ENCODE data around the gene HLA-DOA.

The HLA-DOA gene

DNA sequence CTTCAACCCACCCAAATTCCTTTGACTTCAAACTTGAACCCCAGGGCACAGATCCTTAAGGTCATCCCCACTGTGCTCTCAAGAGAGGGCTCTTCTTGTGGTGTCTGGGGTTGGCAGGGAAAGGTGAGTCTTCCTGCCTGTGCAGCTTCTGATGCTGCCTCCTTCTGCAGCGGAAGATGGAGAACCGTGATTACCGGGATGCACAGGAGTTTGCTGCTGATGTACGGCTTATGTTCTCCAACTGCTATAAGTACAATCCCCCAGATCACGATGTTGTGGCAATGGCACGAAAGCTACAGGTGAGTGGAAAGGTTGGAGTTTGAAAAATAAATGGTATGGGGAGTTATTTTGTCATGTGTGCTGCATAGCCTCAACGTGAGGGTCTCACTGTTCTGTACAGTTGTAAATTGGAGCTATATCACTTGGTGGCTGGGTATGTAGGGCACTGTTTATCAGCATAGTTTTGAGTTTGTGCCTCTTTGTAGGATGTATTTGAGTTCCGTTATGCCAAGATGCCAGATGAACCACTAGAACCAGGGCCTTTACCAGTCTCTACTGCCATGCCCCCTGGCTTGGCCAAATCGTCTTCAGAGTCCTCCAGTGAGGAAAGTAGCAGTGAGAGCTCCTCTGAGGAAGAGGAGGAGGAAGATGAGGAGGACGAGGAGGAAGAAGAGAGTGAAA lies 32.0 kb downstream of the HLA-DOA start:
- no peak for FAIRE-seq

DNA sequence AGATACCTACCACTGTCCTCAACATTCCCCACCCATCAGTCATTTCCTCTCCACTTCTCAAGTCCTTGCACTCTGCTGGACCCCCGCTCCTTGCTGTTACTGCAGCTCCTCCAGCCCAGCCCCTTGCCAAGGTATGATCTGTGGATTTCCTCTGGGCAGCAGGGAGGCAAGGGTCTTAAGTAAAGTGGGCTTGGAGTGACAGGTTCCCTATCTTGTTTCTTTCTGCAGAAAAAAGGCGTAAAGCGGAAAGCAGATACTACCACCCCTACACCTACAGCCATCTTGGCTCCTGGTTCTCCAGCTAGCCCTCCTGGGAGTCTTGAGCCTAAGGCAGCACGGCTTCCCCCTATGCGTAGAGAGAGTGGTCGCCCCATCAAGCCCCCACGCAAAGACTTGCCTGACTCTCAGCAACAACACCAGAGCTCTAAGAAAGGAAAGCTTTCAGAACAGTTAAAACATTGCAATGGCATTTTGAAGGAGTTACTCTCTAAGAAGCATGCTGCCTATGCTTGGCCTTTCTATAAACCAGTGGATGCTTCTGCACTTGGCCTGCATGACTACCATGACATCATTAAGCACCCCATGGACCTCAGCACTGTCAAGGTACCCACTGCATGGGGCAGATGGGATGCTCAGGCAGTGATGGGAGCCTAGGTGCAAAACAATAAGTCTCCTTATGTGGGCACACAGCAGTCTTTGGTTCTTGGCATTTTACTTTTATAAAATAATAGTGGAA lies 32.9 kb downstream of the HLA-DOA start:
- no peak for FAIRE-seq

DNA sequence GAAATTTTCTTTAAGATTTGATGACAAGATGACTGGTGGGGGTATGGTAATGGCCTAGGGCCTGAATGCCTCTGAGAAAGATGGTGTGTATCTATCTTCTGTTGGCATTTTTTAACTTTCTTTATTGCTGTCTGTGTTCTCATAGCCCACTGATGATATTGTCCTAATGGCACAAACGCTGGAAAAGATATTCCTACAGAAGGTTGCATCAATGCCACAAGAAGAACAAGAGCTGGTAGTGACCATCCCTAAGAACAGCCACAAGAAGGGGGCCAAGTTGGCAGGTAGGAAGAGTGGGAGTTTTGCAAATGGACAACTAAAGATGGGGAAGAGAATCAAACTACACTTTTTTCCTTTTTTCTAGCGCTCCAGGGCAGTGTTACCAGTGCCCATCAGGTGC lies 33.5 kb downstream of the HLA-DOA start:
- FAIRE-seq: no peak

DNA sequence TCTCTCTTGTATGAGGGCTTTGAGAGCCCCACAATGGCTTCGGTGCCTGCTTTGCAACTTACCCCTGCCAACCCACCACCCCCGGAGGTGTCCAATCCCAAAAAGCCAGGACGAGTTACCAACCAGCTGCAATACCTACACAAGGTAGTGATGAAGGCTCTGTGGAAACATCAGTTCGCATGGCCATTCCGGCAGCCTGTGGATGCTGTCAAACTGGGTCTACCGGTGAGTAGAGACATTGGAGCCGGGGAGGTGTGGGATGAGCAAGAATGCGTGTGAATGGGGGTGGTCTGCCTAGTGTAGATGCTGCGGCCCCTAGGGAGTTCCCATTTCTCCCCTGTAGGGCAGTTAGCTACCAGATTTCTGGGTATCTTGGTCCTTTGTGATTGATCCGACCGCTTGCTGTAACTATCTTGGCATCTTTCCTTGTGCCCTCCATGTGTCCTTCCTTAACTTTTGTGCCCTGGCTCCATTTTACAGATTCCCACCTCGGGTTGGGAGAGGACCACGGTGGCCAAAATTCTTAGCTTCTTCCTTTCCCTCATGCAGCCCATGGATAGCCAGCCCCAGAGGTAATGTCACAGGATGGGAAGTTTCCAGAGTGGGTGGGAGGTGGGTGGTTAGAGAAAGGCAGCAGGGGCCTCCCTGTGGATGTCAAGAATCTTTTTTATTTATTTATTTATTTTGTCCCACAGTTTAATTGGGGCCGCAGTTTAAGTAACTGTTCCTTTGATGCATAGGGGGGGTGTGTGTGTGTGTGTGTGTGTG lies 34.7 kb downstream of the HLA-DOA start:
- no peak for FAIRE-seq

DNA sequence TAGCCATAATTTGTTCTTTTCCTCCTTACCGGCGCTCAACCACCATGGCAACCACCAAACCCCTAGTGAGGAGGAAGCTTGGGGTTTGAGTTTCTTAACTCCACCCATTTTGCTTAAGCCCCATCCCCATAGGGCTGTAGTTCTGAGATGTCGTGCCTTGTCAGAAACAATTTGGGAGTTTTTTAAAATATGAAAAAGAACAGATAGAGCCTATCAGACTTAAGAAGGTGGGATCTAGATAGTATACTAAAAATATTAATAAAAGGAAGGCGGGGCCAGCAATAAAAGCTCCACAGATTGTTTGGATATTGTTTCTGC lies 35.4 kb downstream of the HLA-DOA start:
- FAIRE-seq: no peak

DNA sequence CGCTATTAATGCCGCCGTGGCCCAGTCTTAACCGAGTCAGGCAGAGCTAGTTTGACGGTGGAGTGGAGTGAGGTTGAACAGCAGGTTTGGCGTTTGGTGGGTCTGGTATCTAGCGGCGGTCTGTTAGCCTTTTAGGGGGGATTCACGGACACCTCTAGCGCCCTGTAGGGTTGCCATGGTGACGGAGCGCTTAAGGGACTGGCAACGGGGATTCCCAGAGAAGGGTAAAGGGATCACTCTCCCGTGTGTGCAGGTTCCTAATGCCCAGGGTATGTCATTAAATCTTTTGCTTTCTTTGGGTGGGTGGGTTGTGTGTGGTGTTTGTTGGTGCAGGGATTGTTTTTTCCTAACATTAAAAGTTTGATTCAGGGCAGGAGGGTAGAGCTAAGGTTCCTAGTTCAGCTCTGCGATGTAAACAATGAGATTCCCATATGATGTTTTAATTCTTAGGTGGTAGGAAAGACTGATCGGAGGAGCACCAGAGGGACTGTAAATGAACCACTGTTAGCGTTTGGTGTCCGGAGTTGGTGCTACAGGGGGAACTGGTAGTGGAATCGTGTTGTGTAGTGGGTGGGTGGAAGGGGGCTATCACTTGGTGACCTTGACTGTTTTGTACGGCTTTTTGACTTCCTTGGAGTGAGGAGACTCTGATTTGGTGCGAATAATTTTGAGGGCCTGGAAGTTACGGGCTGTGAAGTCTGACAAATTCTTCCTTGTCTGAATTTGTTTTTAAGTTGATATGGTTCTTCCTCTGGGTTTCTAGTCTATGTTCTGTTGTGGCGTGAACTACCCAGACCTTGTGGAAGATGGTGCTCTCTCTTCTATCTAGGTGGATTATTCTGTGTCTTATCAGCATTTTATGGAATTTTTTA lies 36.0 kb downstream of the HLA-DOA start:
- no peak for FAIRE-seq

DNA sequence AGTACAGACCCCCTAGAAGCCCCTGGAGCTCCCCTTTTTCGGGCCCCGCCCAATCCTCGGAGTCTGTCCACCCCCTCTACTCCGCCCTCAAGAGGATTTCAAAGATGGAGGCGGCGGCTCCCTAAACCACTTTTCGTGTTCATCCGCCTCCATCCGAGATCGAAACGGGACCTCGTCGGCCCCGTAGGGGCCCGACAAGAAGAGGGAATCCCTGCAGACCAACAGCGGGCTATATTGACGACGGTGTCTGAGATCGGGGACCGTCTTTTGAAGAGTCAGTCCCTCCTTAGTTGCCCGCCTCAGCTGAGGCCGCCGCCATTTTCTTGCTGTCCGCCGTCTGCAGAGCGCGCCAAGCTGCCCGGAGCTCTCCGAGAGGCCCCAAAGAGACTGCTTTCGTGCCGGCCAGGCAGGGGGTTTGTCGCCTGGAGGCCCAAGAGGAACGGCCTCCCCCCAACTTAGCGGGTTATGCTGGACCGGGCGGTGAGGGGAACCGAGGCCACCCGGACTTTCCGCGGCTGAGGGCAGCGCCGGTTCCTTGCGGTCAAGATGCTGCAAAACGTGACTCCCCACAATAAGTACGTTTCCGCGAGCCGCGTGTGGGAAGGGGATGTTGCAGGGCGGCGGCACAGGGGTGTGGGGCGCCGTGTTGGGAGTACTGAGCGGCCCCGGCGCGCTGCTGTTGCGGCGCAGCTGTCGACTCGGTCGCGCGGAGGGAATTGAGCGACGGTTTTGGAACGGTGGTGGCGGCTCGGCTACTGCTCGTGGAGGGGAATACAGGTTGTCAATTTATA lies 36.8 kb downstream of the HLA-DOA start:
- no peak for FAIRE-seq

DNA sequence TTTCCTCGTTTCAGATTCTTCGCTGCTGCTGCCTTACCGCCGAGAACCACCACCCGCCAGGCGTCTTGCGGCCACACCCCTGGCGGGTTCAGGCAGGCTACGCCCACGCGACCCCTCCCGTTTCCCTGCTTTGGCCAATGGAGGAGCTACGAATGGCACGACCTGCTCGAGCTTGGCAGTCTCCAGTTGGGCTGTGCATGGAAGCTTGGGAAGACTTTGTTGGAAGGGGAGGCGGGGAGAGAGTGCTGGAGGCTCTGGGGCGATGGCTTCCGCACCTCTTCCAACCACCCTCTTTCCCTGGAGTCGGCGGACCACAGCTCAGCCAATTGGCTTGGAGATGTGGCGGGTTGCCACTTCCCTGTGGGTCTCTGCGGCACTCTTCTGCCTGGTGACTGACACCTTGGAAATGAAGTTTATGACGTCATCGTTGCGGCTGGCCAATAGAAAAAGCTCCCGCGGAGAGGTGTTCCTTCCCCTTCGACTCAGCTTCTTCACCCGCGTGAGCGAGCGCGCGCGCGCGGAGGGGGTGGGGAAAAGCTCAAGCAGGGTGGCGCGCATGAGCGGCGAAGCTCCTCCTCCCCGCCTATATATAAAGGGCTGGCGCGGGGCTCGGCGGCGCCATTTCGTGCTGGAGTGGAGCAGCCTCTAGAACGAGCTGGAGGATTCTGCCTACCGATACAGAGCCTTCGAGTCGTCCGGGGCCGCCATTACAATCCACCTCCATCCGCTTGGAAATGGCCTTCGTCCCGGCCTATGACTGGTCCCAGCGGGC lies 37.6 kb downstream of the HLA-DOA start:
- FAIRE-seq: peak; percentile 98

DNA sequence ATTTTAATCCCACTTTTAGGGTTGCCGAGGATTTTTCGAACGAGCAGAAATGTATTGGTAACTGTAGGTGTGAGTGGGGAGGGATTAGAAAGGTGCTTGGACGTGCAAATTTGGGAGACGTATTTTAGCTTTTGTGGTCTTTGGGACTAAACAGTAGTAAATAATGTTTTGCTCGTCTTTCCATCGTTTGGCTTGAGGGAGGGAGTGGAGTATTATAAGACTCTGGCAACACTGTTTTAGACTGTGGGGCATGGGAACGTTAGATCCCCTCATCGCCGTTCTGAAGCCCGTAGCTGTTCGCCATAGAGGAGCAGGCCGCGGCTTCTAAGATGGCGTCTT lies 38.2 kb downstream of the HLA-DOA start:
- FAIRE-seq: no peak

DNA sequence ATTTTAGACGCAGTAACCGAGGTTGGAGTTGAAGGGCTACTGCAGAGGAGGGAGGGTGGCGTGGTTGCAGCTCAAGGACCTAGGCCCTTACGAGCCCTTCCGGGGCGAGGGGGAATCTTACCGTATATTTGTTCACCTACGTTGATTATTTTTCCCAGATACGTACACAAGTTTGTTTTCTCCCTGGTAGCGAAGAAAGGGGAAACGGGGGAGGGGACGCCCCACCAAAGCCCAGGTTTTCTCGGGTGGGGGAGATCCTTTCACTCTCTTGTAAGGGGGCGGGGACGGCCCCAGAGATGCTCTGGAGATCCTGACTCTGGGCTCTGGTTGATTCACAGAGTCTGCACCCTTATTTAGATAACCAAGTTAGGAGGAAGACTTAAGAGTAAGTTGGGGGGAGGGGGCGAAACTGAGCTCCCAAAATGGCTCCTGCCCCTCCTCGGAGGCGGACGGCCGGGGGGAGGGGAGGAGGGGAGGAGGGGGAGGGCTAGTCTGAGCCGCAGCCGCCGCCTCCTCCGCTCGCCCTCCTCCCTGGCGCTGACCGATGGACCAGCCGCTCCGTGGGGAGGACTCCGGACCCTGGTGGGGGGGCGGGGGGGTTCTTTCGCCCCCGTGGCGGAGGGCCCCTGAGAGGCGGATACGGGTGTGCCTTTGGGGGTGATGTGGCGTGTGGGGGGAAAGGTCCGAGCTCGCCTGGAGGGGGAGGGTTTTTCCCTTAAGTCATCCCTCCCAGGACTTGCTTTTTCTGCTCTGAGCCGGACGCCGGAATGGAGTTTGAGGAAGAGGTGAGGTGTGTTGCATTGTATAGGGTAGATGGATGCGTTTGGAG lies 38.8 kb downstream of the HLA-DOA start:
- no peak for FAIRE-seq

DNA sequence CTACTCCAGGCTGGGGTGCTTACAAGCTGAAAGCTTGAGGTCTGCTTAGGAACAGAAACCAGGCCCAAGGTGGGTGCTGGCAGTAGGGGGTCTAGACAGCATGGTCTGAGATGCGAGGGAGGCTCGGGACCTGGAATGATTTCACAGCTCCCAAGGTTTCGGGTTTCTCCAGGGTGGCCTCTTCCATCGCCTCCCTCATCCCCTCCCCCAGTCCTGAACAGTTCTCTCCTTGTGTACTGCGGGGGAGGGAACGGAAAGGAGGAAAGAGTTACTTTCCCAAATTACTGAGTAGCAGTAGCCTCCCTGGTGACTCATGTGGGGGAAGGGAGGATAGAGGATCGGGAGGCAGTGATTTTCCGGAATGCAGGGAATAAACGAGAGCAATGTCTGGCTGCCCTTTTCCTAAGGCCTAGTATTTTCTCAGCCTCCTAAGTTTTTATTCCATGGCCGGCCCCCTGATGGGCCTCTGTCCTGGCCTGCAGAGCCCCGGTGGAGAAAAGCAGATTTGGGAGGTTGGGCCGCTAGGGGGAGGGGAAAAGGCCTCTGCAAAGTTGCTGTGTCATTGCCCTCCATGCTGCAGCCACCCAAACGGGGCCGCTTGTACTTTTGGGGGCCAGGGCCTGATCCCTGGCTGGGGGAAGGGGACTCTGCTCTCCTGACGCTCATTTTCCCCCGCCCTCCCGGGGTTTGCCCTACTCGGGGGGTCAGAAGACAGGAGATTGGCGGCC lies 39.5 kb downstream of the HLA-DOA start:
- FAIRE-seq: peak; percentile 93

DNA sequence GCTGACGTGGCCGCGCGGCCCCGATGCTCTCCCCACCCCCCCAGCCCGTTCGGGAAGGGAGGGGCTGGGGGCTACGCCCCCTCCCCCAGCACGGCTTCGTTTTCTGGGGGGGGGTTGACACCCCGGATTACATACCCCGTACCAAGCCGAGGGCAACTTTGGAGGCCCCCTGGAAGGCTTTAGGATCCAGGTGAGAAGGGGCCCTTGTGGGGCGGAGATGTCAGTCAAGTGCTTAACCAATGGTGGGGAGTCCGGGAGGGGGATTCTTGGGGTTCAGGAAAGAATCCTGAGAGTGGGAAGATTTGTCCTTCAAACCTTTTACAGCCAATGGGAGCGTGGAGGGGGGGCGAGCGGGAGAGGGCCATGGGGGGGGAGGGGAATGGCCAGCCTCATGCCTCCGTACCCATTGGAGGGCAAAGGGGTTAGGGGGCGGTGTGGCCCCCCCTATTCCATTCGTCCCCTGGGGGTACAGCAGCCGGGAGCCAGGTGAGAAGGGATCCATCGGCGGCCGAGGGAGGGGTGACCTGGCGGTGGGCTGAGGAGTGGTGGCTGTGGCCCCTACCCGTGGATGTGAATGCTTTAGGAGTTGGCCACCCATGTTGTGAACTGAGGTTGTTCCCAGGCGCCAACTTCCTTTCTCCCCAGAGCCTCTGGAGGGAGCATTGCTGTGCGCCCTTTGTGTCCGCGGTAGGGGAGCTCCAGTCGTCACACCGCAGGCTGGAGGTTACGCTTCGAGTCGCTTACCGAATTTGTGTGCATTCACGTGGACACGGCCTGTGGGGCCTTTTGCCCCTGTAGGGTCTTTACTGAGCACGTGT lies 40.3 kb downstream of the HLA-DOA start:
- no peak for FAIRE-seq

DNA sequence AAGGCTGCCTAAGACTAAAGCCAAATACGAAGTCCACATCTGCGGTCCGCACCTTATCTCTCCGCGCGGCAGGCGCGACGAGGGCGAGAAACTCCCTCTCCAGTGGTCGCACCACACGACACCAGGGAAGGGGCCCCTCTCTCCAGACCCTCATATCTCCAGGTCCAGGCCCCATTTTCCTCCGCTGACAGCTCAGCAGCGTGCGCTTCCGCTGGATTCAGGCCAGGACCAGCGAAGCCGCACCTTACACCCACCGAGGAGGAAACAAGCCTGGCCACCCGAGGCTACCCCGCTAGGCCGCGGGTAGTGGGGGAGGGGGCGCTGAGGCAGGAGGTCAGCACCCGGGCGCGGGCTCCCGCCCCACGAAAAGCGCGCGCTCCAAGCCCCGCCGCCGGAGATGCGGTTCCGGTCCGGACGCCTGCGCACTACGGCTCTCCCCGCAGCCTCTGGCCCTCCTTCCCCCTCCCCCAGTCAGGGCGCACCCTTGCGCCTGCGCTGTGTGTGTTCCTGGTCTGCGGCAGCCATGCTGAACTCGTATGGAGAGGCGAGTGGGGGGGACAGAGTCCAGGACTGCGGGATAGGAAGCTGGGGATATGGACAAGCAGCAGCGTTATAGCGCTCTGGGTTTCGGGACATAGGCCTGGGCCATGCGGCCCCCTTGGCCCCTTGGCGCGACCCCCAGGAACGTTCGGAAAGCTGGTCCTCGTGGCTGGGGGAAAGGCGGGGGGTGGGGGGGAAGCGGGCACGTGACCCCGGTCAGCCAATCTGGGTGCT lies 41.1 kb downstream of the HLA-DOA start, which contains the start of gene BRD2:
Gene BRD2, plus strand, starts transcription at position 502 of the 774 bp plus-strand sequence. CDS start 4,305 bp downstream, outside the sequence.
- no peak for FAIRE-seq

DNA sequence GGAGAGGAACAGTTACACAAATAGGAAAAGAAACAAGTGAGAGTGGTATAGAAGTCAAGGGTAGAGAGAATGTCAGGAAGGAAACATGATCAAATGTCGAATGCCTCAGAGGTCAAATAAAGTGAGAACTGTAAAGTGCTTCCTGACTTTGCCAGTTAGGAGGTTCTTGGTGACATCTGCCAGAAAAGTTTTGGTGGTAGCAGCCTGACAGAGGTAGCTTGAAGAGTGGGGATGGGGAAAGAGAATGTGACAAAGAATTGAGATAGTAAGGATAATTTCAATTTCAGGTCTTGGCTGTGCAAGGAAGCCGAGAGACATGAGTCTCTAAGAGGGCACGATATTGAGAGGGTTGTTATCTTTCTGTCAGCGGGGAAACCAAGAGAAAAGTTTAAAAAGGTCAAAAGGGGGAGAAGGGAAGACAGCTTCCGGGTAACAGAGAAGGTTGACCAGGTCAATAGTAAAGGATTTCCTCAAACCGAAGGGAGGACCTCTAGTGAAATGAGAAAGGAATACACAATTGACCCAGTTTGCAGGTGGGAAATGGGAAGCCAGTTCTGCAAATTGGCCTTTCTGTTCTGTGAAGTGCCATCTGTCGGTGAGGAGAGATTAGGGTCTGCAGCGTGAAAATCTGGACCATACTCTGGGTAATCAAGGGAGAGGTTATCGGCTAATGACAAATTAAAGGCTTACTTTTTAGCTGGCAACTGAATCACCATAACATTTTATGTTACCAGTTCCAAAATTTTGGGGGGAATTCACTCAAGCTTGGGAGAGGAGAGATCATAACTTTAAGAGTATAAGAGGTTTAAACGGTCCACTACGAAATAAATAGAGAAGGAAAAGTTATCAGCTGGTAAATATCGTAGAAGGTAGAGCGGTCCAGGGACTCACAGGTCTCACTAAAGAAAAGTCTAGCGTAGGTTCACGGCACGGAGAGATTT lies 42.0 kb downstream of the HLA-DOA start:
- FAIRE-seq: peak; percentile 78

DNA sequence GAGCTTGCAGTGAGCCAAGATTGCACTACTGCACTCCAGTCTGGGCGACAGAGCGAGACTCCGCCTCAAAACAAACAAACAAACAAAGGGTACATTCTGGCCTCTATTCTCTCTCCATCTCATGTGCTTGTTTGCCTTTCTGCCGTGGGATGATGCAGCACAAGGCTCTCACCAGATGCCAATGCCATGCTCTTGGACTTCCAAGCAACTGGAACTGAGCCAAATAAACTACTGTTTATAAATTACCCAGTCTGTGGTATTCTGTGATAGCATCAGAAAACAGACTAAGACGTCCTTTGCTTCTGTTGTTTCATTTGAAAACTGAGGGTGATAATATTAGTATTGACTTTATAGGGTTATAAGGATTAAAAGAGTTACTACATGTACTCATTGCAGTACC lies 44.6 kb downstream of the HLA-DOA start:
- no peak for FAIRE-seq

DNA sequence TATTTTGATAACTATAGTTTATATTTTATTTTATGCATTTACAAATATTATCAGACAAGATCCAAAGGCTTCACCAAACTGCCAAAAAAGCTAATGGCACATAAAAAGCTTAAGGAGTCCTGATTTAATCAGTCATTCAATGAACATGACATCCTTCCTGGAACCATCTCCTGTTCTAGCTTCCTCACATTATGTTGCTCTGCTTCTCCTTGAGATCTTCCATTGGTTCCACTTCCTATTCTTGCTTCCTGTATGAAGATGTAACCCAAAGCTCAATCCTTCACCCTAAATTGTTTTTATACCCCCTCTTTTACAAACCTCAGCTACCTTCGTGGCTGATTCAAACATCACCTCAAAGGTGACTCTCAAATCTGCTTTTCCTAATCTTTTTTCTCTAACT lies 45.5 kb downstream of the HLA-DOA start:
- FAIRE-seq: no peak
